GM12878 (cell line): ENCODE results near the gene TMEM212. TPM values are rescaled to one million over a fixed set of nuclear protein-coding genes. Genes with fewer than 3 reads are reported as not detected.

Experiments used
- ATAC-seq: fragments of 200-7000 bp; cut with Tn5 transposase; 3 replicates; pipeline ENCODE4 v1.9.1; 2020; ENCODE audit warnings: mild to moderate bottlenecking, moderate library complexity
- BruUV-seq: library from RNA; stranded (reverse); fragments of 400-500 nt; replicated peaks from 2 replicates; lab custom pipeline; 2021; lab: Mats Ljungman, UMichigan
- CTCF ChIA-PET: fragments of 300-600 bp; sonication (Branson Sonifier 250); formaldehyde crosslinking; extraction: SDS; loops from one replicate; lab custom pipeline; 2021; ENCODE audit warnings: inconsistent platforms; lab: Yijun Ruan, JAX
- POLR2A ChIA-PET: fragments of 350-600 bp; formaldehyde crosslinking; extraction: SDS; loops from one replicate; lab custom pipeline; 2021; ENCODE audit warnings: inconsistent platforms; lab: Charles Lee
- RAD21 ChIA-PET: fragments of 300-600 bp; sonication (Branson Sonifier 250); formaldehyde crosslinking; loops from one replicate; lab custom pipeline; 2023; ENCODE audit warnings: antibody characterized with exemption; ENCODE audit not compliant: unreplicated experiment; lab: Charles Lee
- SMC1A ChIA-PET: fragments of 300-600 bp; sonication (Branson Sonifier 250); formaldehyde crosslinking; loops from one replicate; lab custom pipeline; 2023; ENCODE audit not compliant: unreplicated experiment, uncharacterized antibody; lab: Charles Lee
- DNase-seq: peaks from one replicate; pipeline ENCODE4 v3.0.0-alpha.2; 2011; ENCODE audit warnings: low read depth, low spot score
- FAIRE-seq: peaks from 3 replicates; lab custom pipeline; 2011; peaks lifted over from hg19 to GRCh38; lab: Jason Lieb, UNC
- H2AFZ ChIP-seq: 2 replicates; pipeline ENCODE4 v1.6.0; 2011; ENCODE audit warnings: low read depth, low read length, control low read depth; ENCODE audit not compliant: control insufficient read depth
- H3K27ac ChIP-seq: 2 replicates; pipeline ENCODE4 v1.5.1; 2011; ENCODE audit warnings: control low read depth; ENCODE audit not compliant: control insufficient read depth, insufficient read depth
- H3K27me3 ChIP-seq, 2 experiments: replicated peaks in 1 of 2; 2 replicates each; pipeline versions ENCODE4 v1.6.0 to v1.6.1; 2011; ENCODE audit warnings: low read length in 1 of 2; ENCODE audit not compliant: control insufficient read depth in 2 of 2, insufficient read depth in 2 of 2
- H3K36me3 ChIP-seq, 2 experiments: 2 replicates each; pipeline ENCODE4 v1.5.1; 2011; ENCODE audit warnings: low read length in 1 of 2; ENCODE audit not compliant: control insufficient read depth in 2 of 2, insufficient read depth in 2 of 2
- H3K4me1 ChIP-seq: 2 replicates; pipeline ENCODE4 v1.6.1; 2011; ENCODE audit warnings: mild to moderate bottlenecking, low read length, moderate library complexity, mixed read lengths; ENCODE audit not compliant: control insufficient read depth, insufficient read depth
- H3K4me2 ChIP-seq: 2 replicates; pipeline ENCODE4 v1.6.0; 2011; ENCODE audit warnings: control low read depth; ENCODE audit not compliant: control insufficient read depth, insufficient read depth
- H3K4me3 ChIP-seq: fragments of 200-600 bp; sonication (generic); 2 replicates; pipeline ENCODE4 v1.5.1; 2016
- H3K79me2 ChIP-seq: 2 replicates; pipeline ENCODE4 v1.6.0; 2011; ENCODE audit warnings: low read length; ENCODE audit not compliant: control insufficient read depth, insufficient read depth
- H3K9ac ChIP-seq: 2 replicates; pipeline ENCODE4 v1.8.0; 2011; ENCODE audit warnings: low read length, control low read depth, mixed read lengths; ENCODE audit not compliant: control insufficient read depth, insufficient read depth
- H3K9me3 ChIP-seq: replicated peaks from 3 replicates; pipeline ENCODE4 v1.5.1; 2011; ENCODE audit warnings: mild to moderate bottlenecking, low read length; ENCODE audit not compliant: control insufficient read depth, insufficient read depth
- H4K20me1 ChIP-seq: 2 replicates; pipeline ENCODE4 v1.6.0; 2011; ENCODE audit not compliant: control insufficient read depth, insufficient read depth
- DPF2 ChIP-seq: fragments of 450-650 bp; IDR thresholded peaks from 2 replicates; pipeline ENCODE4 v1.6.1; 2017; ENCODE audit warnings: mild to moderate bottlenecking
- GATAD2B ChIP-seq: fragments of 450-650 bp; conservative IDR thresholded peaks from 2 replicates; pipeline ENCODE4 v1.6.1; 2017; ENCODE audit warnings: low read depth, mild to moderate bottlenecking, moderate library complexity
- IRF4 ChIP-seq: IDR thresholded peaks from 2 replicates; pipeline ENCODE4 v1.6.1; 2011; ENCODE audit warnings: low read depth, low read length
- LARP7 ChIP-seq: fragments of 450-650 bp; IDR thresholded peaks from 2 replicates; pipeline ENCODE4 v1.6.1; 2017; ENCODE audit warnings: mild to moderate bottlenecking
- MEF2A ChIP-seq: IDR thresholded peaks from 2 replicates; pipeline ENCODE4 v1.6.1; 2011; ENCODE audit warnings: low read depth, mild to moderate bottlenecking, low read length, moderate library complexity; ENCODE audit not compliant: insufficient read depth
- MXI1 ChIP-seq: fragments of 150-350 bp; IDR thresholded peaks from 2 replicates; pipeline ENCODE4 v1.6.1; 2011; ENCODE audit warnings: low read depth, mild to moderate bottlenecking, inconsistent platforms, low read length, improper control_type of control experiment
- SIX5 ChIP-seq: IDR thresholded peaks from 2 replicates; pipeline ENCODE4 v1.6.1; 2011; ENCODE audit warnings: mild to moderate bottlenecking, low read depth, low read length, moderate library complexity; ENCODE audit not compliant: severe bottlenecking
- SKIL ChIP-seq: fragments of 450-650 bp; IDR thresholded peaks from 2 replicates; pipeline ENCODE4 v1.6.1; 2017; ENCODE audit warnings: mild to moderate bottlenecking, low read depth, inconsistent platforms; ENCODE audit not compliant: poor library complexity, severe bottlenecking
- STAT3 ChIP-seq: IDR thresholded peaks from 2 replicates; pipeline ENCODE4 v1.6.1; 2011; ENCODE audit warnings: low read depth, low read length, improper control_type of control experiment
- WGBS: methylation state at CpG from one replicate; pipeline ENCODE4 v1.1.6; 2016; ENCODE audit warnings: low lambda C conversion rate; ENCODE audit not compliant: insufficient replicate concordance, insufficient coverage; ENCODE audit errors: missing lambda C conversion rate; 5-methylcytosine and 5-hydroxymethylcytosine counted together
- in situ Hi-C: fragments of 300-500 bp; cut with MboI; formaldehyde crosslinking; loops from 9 replicates; pipeline ENCODE4 v1.14.3; 2018; ENCODE audit warnings: mixed read lengths
- intact Hi-C: fragments of 100-400 bp; cut with micrococcal nuclease; formaldehyde crosslinking; loops from one replicate; pipeline ENCODE4 v1.14.2; 2022; ENCODE audit not compliant: unreplicated experiment
- polyA plus RNA-seq, 11 experiments: library from polyadenylated mRNA; depleted of rRNA in 4 of 11; unstranded in 6 of 11; stranded (reverse) in 5 of 11; fragments of >200 nt; fragmentation: Nextera tagmentation in 4 of 11; fragmentation: Illumina TruSeq in 1 of 11; extraction: Ambion mirVana in 4 of 11; extraction: Trizol in 1 of 11; gene quantifications; 1 replicate in 1 of 11; 2 replicates in 10 of 11; pipeline versions ENCODE4 v1.2.1 to v1.2.3, GENCODE V29; 2011 to 2016; ENCODE audit warnings: inconsistent platforms in 2 of 11, missing spikeins in 2 of 11, low read depth in 1 of 11
- total RNA-seq, 4 experiments: library from RNA; depleted of rRNA in 3 of 4; stranded (reverse); fragments of >200 nt in 3 of 4; fragmentation: Illumina TruSeq in 1 of 4; extraction: Trizol in 1 of 4; gene quantifications; 2 replicates each; pipeline versions ENCODE4 v1.2.1 to v1.2.3, GENCODE V29; 2013 to 2021

Gene TMEM212
- total and polyA plus RNA-seq, 10 of the 15 experiments (the other 5 are each of a cell fraction or from before 2014, with no cell fraction given) = not detected

- TF ChIP-seq SKIL = peak; percentile 47
- 0 out of 2 replicates have a peak, but pooled peaks have one; percentile 41 for TF ChIP-seq GATAD2B
- TF ChIP-seq SIX5 = no peak
- TF ChIP-seq, all 136 proteins: peak for 23
Measured at GRCh38 chr3:171802590-171802956, 40.6 kb upstream of the TMEM212 start (continued).

- TSS peak; percentile 82 for BruUV-seq
Measured at GRCh38 chr3:171803044-171803443, 40.1 kb upstream of the TMEM212 start.

More at GRCh38 chr3:171803044-171803443, 40.1 kb upstream of the TMEM212 start:
- in situ Hi-C loops = no loop called here
- FAIRE-seq (no peak), ATAC-seq (no peak), DNase-seq (no peak)
- CTCF ChIA-PET = interaction anchor here (0.9 to 6.9 kb wide), 9 partner anchors 8 to 530 kb away, joined by 3 to 76 read pairs (median 12); partner anchors contain the start of gene PLD1
- H3K79me2 ChIP-seq = peaks cover 17% of the 10 kb centered on the region
- no peaks in the 10 kb centered on the region; the same call in 2 of the 3 replicates for H3K9me3 ChIP-seq
- no peak for TF ChIP-seq IRF4
- TF ChIP-seq MEF2A = no peak
- TF ChIP-seq LARP7 = 0 out of 2 replicates have a peak, but pooled peaks have one; percentile 10
- no peak for TF ChIP-seq MXI1
- TF ChIP-seq DPF2 = no peak
- no peak for TF ChIP-seq STAT3
- H3K4me3 ChIP-seq = no peak overlapping the region
- RAD21 ChIA-PET = interaction anchor here (1.2 to 7.3 kb wide), 11 partner anchors 8 to 45 kb away, joined by 4 to 117 read pairs (median 13); partner anchors contain the start of gene PLD1
- no peaks in the 10 kb centered on the region for H3K27me3 ChIP-seq
- H3K4me2 ChIP-seq = no peak overlapping the region
- no peaks in the 10 kb centered on the region for H4K20me1 ChIP-seq
- SMC1A ChIA-PET = interaction anchor here (1.0 to 7.3 kb wide), 15 partner anchors 8 to 336 kb away, joined by 3 to 151 read pairs (median 16); partner anchors contain the start of gene PLD1
- H3K9ac ChIP-seq = no peak overlapping the region; the same call in 1 of the 2 replicates
- H2AFZ ChIP-seq = no peak overlapping the region
- no peaks in the 10 kb centered on the region for H3K36me3 ChIP-seq
- WGBS = 20% methylated on average over 4 of the region's 4 CpGs
- POLR2A ChIA-PET = interaction anchor here (0.9 to 7.2 kb wide), 13 partner anchors 8 to 36 kb away, joined by 3 to 53 read pairs (median 14); partner anchors contain the start of gene PLD1
- H3K27ac ChIP-seq = peak overlapping the region; percentile 77
- intact Hi-C loops = loop anchor here (10.0 kb wide), 2 partner anchors 338 to 448 kb away; partner anchors contain the start of gene TNIK
- peaks cover 8% of the 10 kb centered on the region; the same call in 1 of the 2 replicates for H3K4me1 ChIP-seq
